ENCODE measurements around the gene C16orf82.

DNA sequence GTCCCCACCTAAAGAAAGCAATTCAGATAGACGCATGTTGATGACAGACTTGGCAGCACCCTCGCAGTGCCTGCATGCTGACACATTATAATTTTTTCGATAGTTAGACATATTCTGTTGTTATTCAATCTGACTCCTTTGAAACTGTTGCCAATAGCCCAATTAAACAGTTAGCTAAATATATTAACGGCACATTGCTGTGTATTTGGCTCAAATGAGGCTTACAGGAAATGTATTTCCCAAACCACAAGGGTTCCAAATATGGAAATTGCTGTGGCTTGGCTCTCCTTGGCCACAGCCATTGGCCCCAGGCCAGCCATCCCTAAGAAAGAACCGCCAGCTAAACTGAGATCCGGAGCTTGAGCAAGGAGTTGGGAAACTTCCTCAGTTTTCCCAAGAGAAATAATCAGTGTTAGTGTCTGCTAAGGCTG lies 31.1 kb downstream of the C16orf82 start:
- TF ChIP-seq SIN3A (IDR thresholded peaks at IDR 0.05; ENCODE audit: borderline replicate concordance, low read depth, low read length), result no peak
- TF ChIP-seq CTCF (IDR thresholded peaks at IDR 0.05), result no peak
- TF ChIP-seq, protein P1, sequence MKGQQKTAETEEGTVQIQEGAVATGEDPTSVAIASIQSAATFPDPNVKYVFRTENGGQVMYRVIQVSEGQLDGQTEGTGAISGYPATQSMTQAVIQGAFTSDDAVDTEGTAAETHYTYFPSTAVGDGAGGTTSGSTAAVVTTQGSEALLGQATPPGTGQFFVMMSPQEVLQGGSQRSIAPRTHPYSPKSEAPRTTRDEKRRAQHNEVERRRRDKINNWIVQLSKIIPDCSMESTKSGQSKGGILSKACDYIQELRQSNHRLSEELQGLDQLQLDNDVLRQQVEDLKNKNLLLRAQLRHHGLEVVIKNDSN (IDR thresholded peaks at IDR 0.05; ENCODE audit: borderline replicate concordance, low read depth), result no peak
- TF ChIP-seq RAD21 (IDR thresholded peaks at IDR 0.05; ENCODE audit: low read length), result no peak
- TF ChIP-seq JUND (IDR thresholded peaks at IDR 0.05), result no peak
- no peak for TF ChIP-seq GABPA (IDR thresholded peaks at IDR 0.05; ENCODE audit: low read depth)
- TF ChIP-seq, protein P2, sequence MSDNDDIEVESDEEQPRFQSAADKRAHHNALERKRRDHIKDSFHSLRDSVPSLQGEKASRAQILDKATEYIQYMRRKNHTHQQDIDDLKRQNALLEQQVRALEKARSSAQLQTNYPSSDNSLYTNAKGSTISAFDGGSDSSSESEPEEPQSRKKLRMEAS (IDR thresholded peaks at IDR 0.05; ENCODE audit: low read depth), result no peak
